GM23338 (cell line): ENCODE results near the gene ATP1B3. TPM values are rescaled to one million over a fixed set of nuclear protein-coding genes. Genes with fewer than 3 reads are reported as not detected.

ENCODE experiments used
- ATAC-seq: fragments of 200-7000 bp; cut with Tn5 transposase; 3 replicates; pipeline ENCODE4 v1.9.1; 2020
- DNase-seq: peaks from one replicate; pipeline ENCODE4 v3.0.0-alpha.2; 2015; ENCODE audit warnings: low spot score
- H2AFZ ChIP-seq: fragments of 200-600 bp; sonication (generic); 2 replicates; pipeline ENCODE4 v1.8.0; 2016; ENCODE audit warnings: antibody characterized with exemption, mild to moderate bottlenecking, moderate library complexity
- H3F3A ChIP-seq: fragments of 200-600 bp; sonication (generic); replicated peaks from 2 replicates; pipeline ENCODE4 v1.8.0; 2017; ENCODE audit warnings: antibody characterized with exemption, mixed run types, low read depth
- H3K27ac ChIP-seq: fragments of 200-600 bp; sonication (generic); 2 replicates; pipeline ENCODE4 v1.6.1; 2016; ENCODE audit warnings: low read depth
- H3K27me3 ChIP-seq: fragments of 200-600 bp; sonication (generic); 2 replicates; pipeline ENCODE4 v1.8.0; 2016; ENCODE audit warnings: mild to moderate bottlenecking, mixed run types, moderate library complexity; ENCODE audit not compliant: insufficient read depth
- H3K36me3 ChIP-seq: fragments of 200-600 bp; sonication (generic); 2 replicates; pipeline ENCODE4 v1.8.0; 2016; ENCODE audit warnings: mild to moderate bottlenecking; ENCODE audit not compliant: insufficient read depth
- H3K4me1 ChIP-seq: fragments of 200-600 bp; sonication (generic); 2 replicates; pipeline ENCODE4 v1.8.0; 2016; ENCODE audit warnings: mild to moderate bottlenecking, moderate library complexity; ENCODE audit not compliant: insufficient read depth
- H3K4me2 ChIP-seq: fragments of 200-600 bp; sonication (generic); 2 replicates; pipeline ENCODE4 v1.7.1; 2017; ENCODE audit warnings: mixed run types
- H3K4me3 ChIP-seq: fragments of 200-600 bp; sonication (generic); 2 replicates; pipeline ENCODE4 v1.6.1; 2016; ENCODE audit warnings: mixed run types
- H3K79me2 ChIP-seq: fragments of 200-600 bp; sonication (generic); replicated peaks from 2 replicates; pipeline ENCODE4 v1.8.0; 2017; ENCODE audit warnings: mild to moderate bottlenecking; ENCODE audit not compliant: insufficient read depth
- H3K9me2 ChIP-seq: fragments of 200-600 bp; sonication (generic); 2 replicates; pipeline ENCODE4 v1.8.0; 2017; ENCODE audit not compliant: insufficient read depth
- H4K20me1 ChIP-seq: fragments of 200-600 bp; sonication (generic); replicated peaks from 2 replicates; pipeline ENCODE4 v1.8.0; 2017; ENCODE audit warnings: mild to moderate bottlenecking; ENCODE audit not compliant: insufficient read depth
- H3K27ac Mint-ChIP-seq: 2 replicates; pipeline ENCODE4 v1.8.0; 2020; ENCODE audit warnings: inconsistent platforms, mild to moderate bottlenecking, moderate library complexity, mixed read lengths
- H3K27me3 Mint-ChIP-seq: 3 replicates; pipeline ENCODE4 v1.8.0; 2022; ENCODE audit warnings: low read depth, mild to moderate bottlenecking, moderate library complexity, mixed read lengths, inconsistent platforms; ENCODE audit not compliant: insufficient read depth, poor library complexity
- H3K36me3 Mint-ChIP-seq: 3 replicates; pipeline ENCODE4 v1.8.0; 2021; ENCODE audit warnings: low read depth, mild to moderate bottlenecking, inconsistent platforms, moderate library complexity, mixed read lengths
- H3K4me1 Mint-ChIP-seq: 3 replicates; pipeline ENCODE4 v1.8.0; 2020; ENCODE audit warnings: mild to moderate bottlenecking, inconsistent platforms, mixed read lengths
- H3K4me3 Mint-ChIP-seq: 3 replicates; pipeline ENCODE4 v1.8.0; 2021; ENCODE audit warnings: moderate library complexity, mild to moderate bottlenecking, inconsistent platforms, mixed read lengths
- H3K9me3 Mint-ChIP-seq: 3 replicates; pipeline ENCODE4 v1.8.0; 2020; ENCODE audit warnings: moderate library complexity, mild to moderate bottlenecking, inconsistent platforms, mixed read lengths
- CREB1 ChIP-seq: fragments of 250-450 bp; sonication (Bioruptor Pico); IDR thresholded peaks from 2 replicates; pipeline ENCODE4 v1.5.0; 2020; ENCODE audit warnings: low read depth, mild to moderate bottlenecking, moderate library complexity
- ETS1 ChIP-seq: IDR thresholded peaks from 2 replicates; pipeline ENCODE4 v1.6.1; 2016; ENCODE audit warnings: antibody characterized with exemption
- EZH2 ChIP-seq: fragments of 200-600 bp; sonication (generic); IDR thresholded peaks from one replicate; pipeline ENCODE4 v1.8.0; 2017; ENCODE audit warnings: antibody characterized with exemption, mild to moderate bottlenecking, low read depth; ENCODE audit not compliant: unreplicated experiment
- EZH2phosphoT487 ChIP-seq: fragments of 200-600 bp; sonication (generic); IDR thresholded peaks from one replicate; pipeline ENCODE4 v1.8.1; 2018; ENCODE audit warnings: antibody characterized with exemption; ENCODE audit not compliant: unreplicated experiment
- NANOG ChIP-seq: IDR thresholded peaks from 2 replicates; pipeline ENCODE4 v1.6.1; 2016; ENCODE audit warnings: antibody characterized with exemption, borderline replicate concordance
- STAT1 ChIP-seq: IDR thresholded peaks from one replicate; pipeline ENCODE4 v1.6.1; 2016; ENCODE audit warnings: antibody characterized with exemption; ENCODE audit not compliant: unreplicated experiment
- ZNF331 ChIP-seq: fragments of 250-450 bp; sonication (Bioruptor Pico); IDR thresholded peaks from 2 replicates; pipeline ENCODE4 v1.5.0; 2020; ENCODE audit warnings: low read depth, mild to moderate bottlenecking, moderate library complexity
- polyA plus RNA-seq: library from polyadenylated mRNA; unstranded; fragments of >200 nt; fragmentation: Nextera tagmentation; extraction: Ambion mirVana; gene quantifications from 2 replicates; pipeline ENCODE4 v1.2.1, GENCODE V29; 2016
- total RNA-seq: library from RNA; depleted of rRNA; stranded (reverse); fragments of >200 nt; shearing (Covaris generic); gene quantifications from 2 replicates; pipeline ENCODE4 v1.2.3, GENCODE V29; 2014
- TF ChIP-seq, protein P1 (sequence below): fragments of 250-450 bp; sonication (Bioruptor Pico); IDR thresholded peaks from 2 replicates; pipeline ENCODE4 v1.5.0; 2020; ENCODE audit warnings: mild to moderate bottlenecking, moderate library complexity
- TF ChIP-seq, protein P2 (sequence below), 2 experiments: fragments of 200-600 bp in 1 of 2; sonication (generic) in 1 of 2; conservative IDR thresholded peaks; 2 replicates each; pipeline versions ENCODE4 v1.5.1 to v1.6.1; 2016 to 2017; ENCODE audit warnings: antibody characterized with exemption in 2 of 2, low read depth in 2 of 2, mild to moderate bottlenecking in 2 of 2, moderate library complexity in 1 of 2
- TF ChIP-seq, protein P3 (sequence below): IDR thresholded peaks from one replicate; pipeline ENCODE4 v1.6.1; 2018; ENCODE audit warnings: antibody characterized with exemption; ENCODE audit not compliant: unreplicated experiment

Gene ATP1B3
- total and polyA plus RNA-seq, 2 experiments from 2014 or later = 135 to 315 TPM

- TF ChIP-seq, protein P1, sequence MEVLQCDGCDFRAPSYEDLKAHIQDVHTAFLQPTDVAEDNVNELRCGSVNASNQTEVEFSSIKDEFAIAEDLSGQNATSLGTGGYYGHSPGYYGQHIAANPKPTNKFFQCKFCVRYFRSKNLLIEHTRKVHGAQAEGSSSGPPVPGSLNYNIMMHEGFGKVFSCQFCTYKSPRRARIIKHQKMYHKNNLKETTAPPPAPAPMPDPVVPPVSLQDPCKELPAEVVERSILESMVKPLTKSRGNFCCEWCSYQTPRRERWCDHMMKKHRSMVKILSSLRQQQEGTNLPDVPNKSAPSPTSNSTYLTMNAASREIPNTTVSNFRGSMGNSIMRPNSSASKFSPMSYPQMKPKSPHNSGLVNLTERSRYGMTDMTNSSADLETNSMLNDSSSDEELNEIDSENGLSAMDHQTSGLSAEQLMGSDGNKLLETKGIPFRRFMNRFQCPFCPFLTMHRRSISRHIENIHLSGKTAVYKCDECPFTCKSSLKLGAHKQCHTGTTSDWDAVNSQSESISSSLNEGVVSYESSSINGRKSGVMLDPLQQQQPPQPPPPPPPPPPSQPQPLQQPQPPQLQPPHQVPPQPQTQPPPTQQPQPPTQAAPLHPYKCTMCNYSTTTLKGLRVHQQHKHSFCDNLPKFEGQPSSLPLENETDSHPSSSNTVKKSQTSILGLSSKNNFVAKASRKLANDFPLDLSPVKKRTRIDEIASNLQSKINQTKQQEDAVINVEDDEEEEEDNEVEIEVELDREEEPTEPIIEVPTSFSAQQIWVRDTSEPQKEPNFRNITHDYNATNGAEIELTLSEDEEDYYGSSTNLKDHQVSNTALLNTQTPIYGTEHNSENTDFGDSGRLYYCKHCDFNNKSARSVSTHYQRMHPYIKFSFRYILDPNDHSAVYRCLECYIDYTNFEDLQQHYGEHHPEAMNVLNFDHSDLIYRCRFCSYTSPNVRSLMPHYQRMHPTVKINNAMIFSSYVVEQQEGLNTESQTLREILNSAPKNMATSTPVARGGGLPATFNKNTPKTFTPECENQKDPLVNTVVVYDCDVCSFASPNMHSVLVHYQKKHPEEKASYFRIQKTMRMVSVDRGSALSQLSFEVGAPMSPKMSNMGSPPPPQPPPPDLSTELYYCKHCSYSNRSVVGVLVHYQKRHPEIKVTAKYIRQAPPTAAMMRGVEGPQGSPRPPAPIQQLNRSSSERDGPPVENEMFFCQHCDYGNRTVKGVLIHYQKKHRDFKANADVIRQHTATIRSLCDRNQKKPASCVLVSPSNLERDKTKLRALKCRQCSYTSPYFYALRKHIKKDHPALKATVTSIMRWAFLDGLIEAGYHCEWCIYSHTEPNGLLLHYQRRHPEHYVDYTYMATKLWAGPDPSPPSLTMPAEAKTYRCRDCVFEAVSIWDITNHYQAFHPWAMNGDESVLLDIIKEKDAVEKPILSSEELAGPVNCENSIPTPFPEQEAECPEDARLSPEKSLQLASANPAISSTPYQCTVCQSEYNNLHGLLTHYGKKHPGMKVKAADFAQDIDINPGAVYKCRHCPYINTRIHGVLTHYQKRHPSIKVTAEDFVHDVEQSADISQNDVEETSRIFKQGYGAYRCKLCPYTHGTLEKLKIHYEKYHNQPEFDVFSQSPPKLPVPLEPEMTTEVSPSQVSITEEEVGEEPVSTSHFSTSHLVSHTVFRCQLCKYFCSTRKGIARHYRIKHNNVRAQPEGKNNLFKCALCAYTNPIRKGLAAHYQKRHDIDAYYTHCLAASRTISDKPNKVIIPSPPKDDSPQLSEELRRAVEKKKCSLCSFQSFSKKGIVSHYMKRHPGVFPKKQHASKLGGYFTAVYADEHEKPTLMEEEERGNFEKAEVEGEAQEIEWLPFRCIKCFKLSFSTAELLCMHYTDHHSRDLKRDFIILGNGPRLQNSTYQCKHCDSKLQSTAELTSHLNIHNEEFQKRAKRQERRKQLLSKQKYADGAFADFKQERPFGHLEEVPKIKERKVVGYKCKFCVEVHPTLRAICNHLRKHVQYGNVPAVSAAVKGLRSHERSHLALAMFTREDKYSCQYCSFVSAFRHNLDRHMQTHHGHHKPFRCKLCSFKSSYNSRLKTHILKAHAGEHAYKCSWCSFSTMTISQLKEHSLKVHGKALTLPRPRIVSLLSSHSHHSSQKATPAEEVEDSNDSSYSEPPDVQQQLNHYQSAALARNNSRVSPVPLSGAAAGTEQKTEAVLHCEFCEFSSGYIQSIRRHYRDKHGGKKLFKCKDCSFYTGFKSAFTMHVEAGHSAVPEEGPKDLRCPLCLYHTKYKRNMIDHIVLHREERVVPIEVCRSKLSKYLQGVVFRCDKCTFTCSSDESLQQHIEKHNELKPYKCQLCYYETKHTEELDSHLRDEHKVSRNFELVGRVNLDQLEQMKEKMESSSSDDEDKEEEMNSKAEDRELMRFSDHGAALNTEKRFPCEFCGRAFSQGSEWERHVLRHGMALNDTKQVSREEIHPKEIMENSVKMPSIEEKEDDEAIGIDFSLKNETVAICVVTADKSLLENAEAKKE (CRISPR knock-in tag) = no peak
- TF ChIP-seq STAT1 (no peak), ETS1 (no peak), ZNF331 (CRISPR knock-in tag) (no peak), CREB1 (CRISPR knock-in tag) (no peak)
- TF ChIP-seq, protein P2, sequence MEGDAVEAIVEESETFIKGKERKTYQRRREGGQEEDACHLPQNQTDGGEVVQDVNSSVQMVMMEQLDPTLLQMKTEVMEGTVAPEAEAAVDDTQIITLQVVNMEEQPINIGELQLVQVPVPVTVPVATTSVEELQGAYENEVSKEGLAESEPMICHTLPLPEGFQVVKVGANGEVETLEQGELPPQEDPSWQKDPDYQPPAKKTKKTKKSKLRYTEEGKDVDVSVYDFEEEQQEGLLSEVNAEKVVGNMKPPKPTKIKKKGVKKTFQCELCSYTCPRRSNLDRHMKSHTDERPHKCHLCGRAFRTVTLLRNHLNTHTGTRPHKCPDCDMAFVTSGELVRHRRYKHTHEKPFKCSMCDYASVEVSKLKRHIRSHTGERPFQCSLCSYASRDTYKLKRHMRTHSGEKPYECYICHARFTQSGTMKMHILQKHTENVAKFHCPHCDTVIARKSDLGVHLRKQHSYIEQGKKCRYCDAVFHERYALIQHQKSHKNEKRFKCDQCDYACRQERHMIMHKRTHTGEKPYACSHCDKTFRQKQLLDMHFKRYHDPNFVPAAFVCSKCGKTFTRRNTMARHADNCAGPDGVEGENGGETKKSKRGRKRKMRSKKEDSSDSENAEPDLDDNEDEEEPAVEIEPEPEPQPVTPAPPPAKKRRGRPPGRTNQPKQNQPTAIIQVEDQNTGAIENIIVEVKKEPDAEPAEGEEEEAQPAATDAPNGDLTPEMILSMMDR (conservative IDR thresholded peaks at IDR 0.05; ENCODE audit: low read depth in 2 of 2) = no peak
These were observed 39.3 kb downstream of the ATP1B3 start (continued) for GRCh38 chr3:141915766-141916165.

DNA sequence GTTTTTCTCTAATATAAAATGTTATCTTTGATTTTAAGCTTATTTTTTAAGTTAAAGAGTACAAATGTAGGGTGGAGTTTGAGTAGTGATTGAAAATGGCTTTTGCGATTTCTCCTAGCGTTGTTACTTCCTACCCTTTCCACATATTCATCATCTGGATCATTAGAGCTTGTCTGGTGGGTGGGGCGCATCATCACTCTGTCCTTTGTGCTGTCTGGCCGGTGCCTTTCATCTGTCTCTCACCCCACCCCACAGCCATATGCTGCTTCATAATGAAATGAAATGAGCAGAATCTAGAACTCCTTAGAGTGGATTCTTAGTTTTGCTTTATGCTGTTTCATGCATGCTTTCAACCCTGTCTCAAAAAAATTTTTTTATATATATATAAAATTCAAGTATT lies 44.3 kb downstream of the ATP1B3 start:
- H3K36me3 ChIP-seq = peaks cover 27% of the 10 kb centered on the region
- no peak overlapping the region for H3K4me2 ChIP-seq
- ATAC-seq (no peak), DNase-seq (no peak)
- no peaks in the 10 kb centered on the region for H3K9me2 ChIP-seq
- H4K20me1 ChIP-seq = peaks cover 1% of the 10 kb centered on the region; the same call in 1 of the 2 replicates
- H3K4me1 Mint-ChIP-seq = no peaks in the 10 kb centered on the region
- H3K9me3 Mint-ChIP-seq = no peaks in the 10 kb centered on the region
- H3K4me3 Mint-ChIP-seq = no peak overlapping the region
- H3K4me3 ChIP-seq = no peak overlapping the region
- no peaks in the 10 kb centered on the region for H3F3A ChIP-seq
- H3K36me3 Mint-ChIP-seq = peaks cover 76% of the 10 kb centered on the region
- H3K79me2 ChIP-seq = no peaks in the 10 kb centered on the region
- H3K27me3 Mint-ChIP-seq = no peaks in the 10 kb centered on the region
- no peaks in the 10 kb centered on the region for H3K27me3 ChIP-seq
- no peak overlapping the region for H3K27ac ChIP-seq
- H3K4me1 ChIP-seq = no peaks in the 10 kb centered on the region
- no peak overlapping the region for H3K27ac Mint-ChIP-seq
- H2AFZ ChIP-seq = no peak overlapping the region
- TF ChIP-seq EZH2 (no peak), CREB1 (CRISPR knock-in tag) (no peak), NANOG (no peak), EZH2phosphoT487 (no peak)
- TF ChIP-seq, protein P3, sequence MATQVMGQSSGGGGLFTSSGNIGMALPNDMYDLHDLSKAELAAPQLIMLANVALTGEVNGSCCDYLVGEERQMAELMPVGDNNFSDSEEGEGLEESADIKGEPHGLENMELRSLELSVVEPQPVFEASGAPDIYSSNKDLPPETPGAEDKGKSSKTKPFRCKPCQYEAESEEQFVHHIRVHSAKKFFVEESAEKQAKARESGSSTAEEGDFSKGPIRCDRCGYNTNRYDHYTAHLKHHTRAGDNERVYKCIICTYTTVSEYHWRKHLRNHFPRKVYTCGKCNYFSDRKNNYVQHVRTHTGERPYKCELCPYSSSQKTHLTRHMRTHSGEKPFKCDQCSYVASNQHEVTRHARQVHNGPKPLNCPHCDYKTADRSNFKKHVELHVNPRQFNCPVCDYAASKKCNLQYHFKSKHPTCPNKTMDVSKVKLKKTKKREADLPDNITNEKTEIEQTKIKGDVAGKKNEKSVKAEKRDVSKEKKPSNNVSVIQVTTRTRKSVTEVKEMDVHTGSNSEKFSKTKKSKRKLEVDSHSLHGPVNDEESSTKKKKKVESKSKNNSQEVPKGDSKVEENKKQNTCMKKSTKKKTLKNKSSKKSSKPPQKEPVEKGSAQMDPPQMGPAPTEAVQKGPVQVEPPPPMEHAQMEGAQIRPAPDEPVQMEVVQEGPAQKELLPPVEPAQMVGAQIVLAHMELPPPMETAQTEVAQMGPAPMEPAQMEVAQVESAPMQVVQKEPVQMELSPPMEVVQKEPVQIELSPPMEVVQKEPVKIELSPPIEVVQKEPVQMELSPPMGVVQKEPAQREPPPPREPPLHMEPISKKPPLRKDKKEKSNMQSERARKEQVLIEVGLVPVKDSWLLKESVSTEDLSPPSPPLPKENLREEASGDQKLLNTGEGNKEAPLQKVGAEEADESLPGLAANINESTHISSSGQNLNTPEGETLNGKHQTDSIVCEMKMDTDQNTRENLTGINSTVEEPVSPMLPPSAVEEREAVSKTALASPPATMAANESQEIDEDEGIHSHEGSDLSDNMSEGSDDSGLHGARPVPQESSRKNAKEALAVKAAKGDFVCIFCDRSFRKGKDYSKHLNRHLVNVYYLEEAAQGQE = no peak
